ENCODE data around the gene GHRL.

GRCh38 chr3:10303785-10304184 lies 11.0 kb upstream of the GHRL start:
- TF ChIP-seq POLR2AphosphoS5 (IDR thresholded peaks at IDR 0.05; ENCODE audit: low read depth, low read length), result no peak
- 0 out of 2 replicates have a peak, but pooled peaks have one; percentile 14 for TF ChIP-seq POLR2A (IDR thresholded peaks at IDR 0.05; ENCODE audit: low read depth, low read length)
- no peak for TF ChIP-seq TAF1 (IDR thresholded peaks at IDR 0.05; ENCODE audit: borderline replicate concordance, low read depth, low read length)
